ENCODE measurements around the gene CRBN.

DNA sequence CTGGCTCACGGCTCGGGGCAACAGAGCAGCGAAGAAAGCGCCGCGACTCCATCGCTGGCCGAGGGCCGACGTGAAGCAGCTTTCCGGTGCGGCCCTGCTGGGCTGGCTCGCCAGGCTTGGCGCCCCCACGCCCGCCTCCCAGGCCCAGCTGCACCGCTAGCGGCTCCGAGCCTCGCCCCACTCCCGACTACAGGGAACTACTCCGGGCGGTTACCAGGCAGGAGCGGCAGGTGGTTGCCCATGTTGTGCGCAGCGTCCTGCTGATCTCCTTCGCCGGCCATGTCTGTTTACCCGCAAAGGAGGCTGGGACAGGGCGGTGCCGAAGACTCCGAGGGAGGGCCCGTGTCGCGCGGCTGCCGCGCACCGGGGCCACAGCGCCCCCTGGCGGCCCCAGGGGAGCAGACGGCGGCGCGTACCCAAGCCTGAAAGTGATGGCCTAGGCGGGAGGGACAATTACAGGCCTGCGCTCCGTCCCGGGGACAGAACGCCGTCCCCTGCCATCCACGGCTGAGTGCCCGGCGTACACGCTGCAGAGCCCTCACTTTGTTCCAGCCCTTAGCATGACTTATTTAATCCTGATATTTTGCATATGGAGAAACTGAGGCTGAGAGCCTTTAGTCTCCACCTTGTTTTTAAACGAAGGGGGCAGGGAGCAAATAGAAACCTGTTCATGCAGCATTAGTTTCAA is at the start of gene CRBN:
- TF ChIP-seq EP300 (IDR thresholded peaks at IDR 0.05; ENCODE audit: low read depth) = no peak
- TF ChIP-seq, protein P1, sequence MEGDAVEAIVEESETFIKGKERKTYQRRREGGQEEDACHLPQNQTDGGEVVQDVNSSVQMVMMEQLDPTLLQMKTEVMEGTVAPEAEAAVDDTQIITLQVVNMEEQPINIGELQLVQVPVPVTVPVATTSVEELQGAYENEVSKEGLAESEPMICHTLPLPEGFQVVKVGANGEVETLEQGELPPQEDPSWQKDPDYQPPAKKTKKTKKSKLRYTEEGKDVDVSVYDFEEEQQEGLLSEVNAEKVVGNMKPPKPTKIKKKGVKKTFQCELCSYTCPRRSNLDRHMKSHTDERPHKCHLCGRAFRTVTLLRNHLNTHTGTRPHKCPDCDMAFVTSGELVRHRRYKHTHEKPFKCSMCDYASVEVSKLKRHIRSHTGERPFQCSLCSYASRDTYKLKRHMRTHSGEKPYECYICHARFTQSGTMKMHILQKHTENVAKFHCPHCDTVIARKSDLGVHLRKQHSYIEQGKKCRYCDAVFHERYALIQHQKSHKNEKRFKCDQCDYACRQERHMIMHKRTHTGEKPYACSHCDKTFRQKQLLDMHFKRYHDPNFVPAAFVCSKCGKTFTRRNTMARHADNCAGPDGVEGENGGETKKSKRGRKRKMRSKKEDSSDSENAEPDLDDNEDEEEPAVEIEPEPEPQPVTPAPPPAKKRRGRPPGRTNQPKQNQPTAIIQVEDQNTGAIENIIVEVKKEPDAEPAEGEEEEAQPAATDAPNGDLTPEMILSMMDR (IDR thresholded peaks at IDR 0.05) = peak; percentile 90 to 99 (median 97)
